DND-41 (cell line): ENCODE data around the gene PKHD1.

Source experiments
- ATAC-seq: fragments of 200-7000 bp; cut with Tn5 transposase; 3 replicates; pipeline ENCODE4 v1.9.1; 2021; ENCODE audit warnings: low read depth; ENCODE audit not compliant: insufficient read depth
- DNase-seq: peaks from one replicate; pipeline ENCODE4 v3.0.0-alpha.2; 2020
- H2AFZ ChIP-seq: 2 replicates; pipeline ENCODE4 v1.6.0; 2012; ENCODE audit warnings: low read depth, low read length
- H3K27ac ChIP-seq: 2 replicates; pipeline ENCODE4 v1.5.1; 2012; ENCODE audit warnings: low read length, inconsistent platforms
- H3K27me3 ChIP-seq: fragments of 200-600 bp; sonication (generic); 2 replicates; pipeline ENCODE4 v1.6.0; 2012; ENCODE audit warnings: low read length, mild to moderate bottlenecking, inconsistent platforms; ENCODE audit not compliant: insufficient read depth, poor library complexity
- H3K36me3 ChIP-seq: 2 replicates; pipeline ENCODE4 v1.5.1; 2012; ENCODE audit warnings: low read length, inconsistent platforms; ENCODE audit not compliant: insufficient read depth
- H3K4me1 ChIP-seq: 2 replicates; pipeline ENCODE4 v1.5.1; 2012; ENCODE audit warnings: mild to moderate bottlenecking, low read length; ENCODE audit not compliant: insufficient read depth
- H3K4me2 ChIP-seq: 2 replicates; pipeline ENCODE4 v1.6.0; 2012; ENCODE audit warnings: mild to moderate bottlenecking, moderate library complexity, low read length, inconsistent platforms; ENCODE audit not compliant: insufficient read depth
- H3K4me3 ChIP-seq, 2 experiments: fragments of 200-600 bp in 1 of 2; shearing (Covaris generic) in 1 of 2; 2 replicates each; pipeline ENCODE4 v1.5.1; 2012 to 2016; ENCODE audit warnings: inconsistent platforms in 2 of 2, low read length in 2 of 2, mild to moderate bottlenecking in 2 of 2, low read depth in 1 of 2, moderate library complexity in 1 of 2
- H3K79me2 ChIP-seq: 2 replicates; pipeline ENCODE4 v1.6.0; 2012; ENCODE audit warnings: low read length, inconsistent platforms; ENCODE audit not compliant: insufficient read depth
- H3K9ac ChIP-seq: 2 replicates; pipeline ENCODE4 v1.6.0; 2012; ENCODE audit warnings: low read depth, mild to moderate bottlenecking, inconsistent platforms, low read length, moderate library complexity
- H3K9me3 ChIP-seq: 2 replicates; pipeline ENCODE4 v1.5.1; 2012; ENCODE audit warnings: low read length, moderate library complexity, mild to moderate bottlenecking, inconsistent platforms; ENCODE audit not compliant: insufficient read depth, severe bottlenecking
- H4K20me1 ChIP-seq: 2 replicates; pipeline ENCODE4 v1.6.0; 2012; ENCODE audit warnings: low read length; ENCODE audit not compliant: insufficient read depth
- CTCF ChIP-seq: IDR thresholded peaks from 2 replicates; pipeline ENCODE4 v1.5.1; 2012; ENCODE audit warnings: borderline replicate concordance, low read length, moderate library complexity, mild to moderate bottlenecking; ENCODE audit not compliant: poor library complexity, severe bottlenecking; ENCODE audit errors: extremely low read depth
- EZH2 ChIP-seq: IDR thresholded peaks from 3 replicates; pipeline ENCODE4 v1.6.1; 2012; ENCODE audit warnings: borderline replicate concordance, low read depth, mild to moderate bottlenecking, moderate library complexity, low read length, inconsistent platforms; ENCODE audit not compliant: severe bottlenecking

The PKHD1 gene

GRCh38 chr6:52117352-52117751 is 29.9 kb upstream of the PKHD1 start:
- no peaks in the 10 kb centered on the region for H3K36me3 ChIP-seq
- no peak overlapping the region for H3K4me3 ChIP-seq
- no peak for TF ChIP-seq EZH2
- no peak for TF ChIP-seq CTCF
- H3K9me3 ChIP-seq = peaks cover 2% of the 10 kb centered on the region
- no peak overlapping the region for H3K9ac ChIP-seq
- no peaks in the 10 kb centered on the region for H3K4me1 ChIP-seq
- no peaks in the 10 kb centered on the region for H3K27me3 ChIP-seq
- no peak overlapping the region for H2AFZ ChIP-seq
- DNase-seq = no peak
- ATAC-seq = no peak
- H3K79me2 ChIP-seq = no peaks in the 10 kb centered on the region
- no peak overlapping the region for H3K27ac ChIP-seq
- no peak overlapping the region for H3K4me2 ChIP-seq
- H4K20me1 ChIP-seq = no peaks in the 10 kb centered on the region

- Histone ChIP-seq H3K27ac (no peak overlapping the region), H3K9me3 (peaks cover 2% of the 10 kb centered on the region), H3K27me3 (no peaks in the 10 kb centered on the region), H3K79me2 (no peaks in the 10 kb centered on the region), H3K9ac (no peak overlapping the region), H3K4me3 (no peak overlapping the region), H3K4me2 (no peak overlapping the region), H2AFZ (no peak overlapping the region), H4K20me1 (no peaks in the 10 kb centered on the region), H3K36me3 (no peaks in the 10 kb centered on the region), H3K4me1 (no peaks in the 10 kb centered on the region)
- ATAC-seq (peak; percentile 52; the same call in 2 of the 3 replicates), DNase-seq (no peak)
- TF ChIP-seq EZH2 = no peak
- TF ChIP-seq CTCF = no peak
These were observed 29.2 kb upstream of the PKHD1 start for GRCh38 chr6:52116605-52116948.

- Histone ChIP-seq H3K9ac (no peak overlapping the region), H3K4me3 (no peak overlapping the region), H3K9me3 (peaks cover 5% of the 10 kb centered on the region), H3K4me1 (no peaks in the 10 kb centered on the region), H3K27ac (no peak overlapping the region), H4K20me1 (no peaks in the 10 kb centered on the region), H2AFZ (no peak overlapping the region), H3K79me2 (no peaks in the 10 kb centered on the region), H3K36me3 (no peaks in the 10 kb centered on the region), H3K27me3 (no peaks in the 10 kb centered on the region), H3K4me2 (no peak overlapping the region)
- DNase-seq = no peak
- no peak for TF ChIP-seq CTCF
- TF ChIP-seq EZH2 = no peak
- no peak for ATAC-seq
These were observed 28.6 kb upstream of the PKHD1 start for GRCh38 chr6:52115891-52116604.
